ENCODE data around the gene CLDN16.

The CLDN16 gene

DNA sequence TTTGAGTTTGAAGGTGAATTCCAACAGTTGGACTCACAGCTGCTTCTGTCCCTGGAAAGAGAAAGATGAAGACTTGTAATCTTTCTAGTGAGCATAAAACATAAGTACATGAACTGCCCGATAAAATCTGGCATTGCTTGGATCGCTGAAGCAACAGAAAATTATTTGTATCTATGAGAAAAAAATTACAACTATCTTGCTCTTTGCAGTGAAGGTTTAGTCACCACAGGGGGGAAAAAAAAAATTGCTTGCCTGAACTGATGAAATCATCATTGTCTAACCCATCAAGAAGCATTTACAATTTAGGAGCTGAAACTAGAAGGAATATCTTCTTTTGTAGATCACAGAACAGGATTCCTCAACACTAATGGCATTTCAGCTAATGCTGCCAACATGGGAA is 41.7 kb downstream of the CLDN16 start:
- DNase-seq (ENCODE audit: extremely low read depth, low read depth) = no peak
- TF ChIP-seq, protein P1, sequence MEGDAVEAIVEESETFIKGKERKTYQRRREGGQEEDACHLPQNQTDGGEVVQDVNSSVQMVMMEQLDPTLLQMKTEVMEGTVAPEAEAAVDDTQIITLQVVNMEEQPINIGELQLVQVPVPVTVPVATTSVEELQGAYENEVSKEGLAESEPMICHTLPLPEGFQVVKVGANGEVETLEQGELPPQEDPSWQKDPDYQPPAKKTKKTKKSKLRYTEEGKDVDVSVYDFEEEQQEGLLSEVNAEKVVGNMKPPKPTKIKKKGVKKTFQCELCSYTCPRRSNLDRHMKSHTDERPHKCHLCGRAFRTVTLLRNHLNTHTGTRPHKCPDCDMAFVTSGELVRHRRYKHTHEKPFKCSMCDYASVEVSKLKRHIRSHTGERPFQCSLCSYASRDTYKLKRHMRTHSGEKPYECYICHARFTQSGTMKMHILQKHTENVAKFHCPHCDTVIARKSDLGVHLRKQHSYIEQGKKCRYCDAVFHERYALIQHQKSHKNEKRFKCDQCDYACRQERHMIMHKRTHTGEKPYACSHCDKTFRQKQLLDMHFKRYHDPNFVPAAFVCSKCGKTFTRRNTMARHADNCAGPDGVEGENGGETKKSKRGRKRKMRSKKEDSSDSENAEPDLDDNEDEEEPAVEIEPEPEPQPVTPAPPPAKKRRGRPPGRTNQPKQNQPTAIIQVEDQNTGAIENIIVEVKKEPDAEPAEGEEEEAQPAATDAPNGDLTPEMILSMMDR (IDR thresholded peaks at IDR 0.05; ENCODE audit: low read depth, low read length, missing control alignments) = no peak
- H3K4me3 ChIP-seq (replicated peaks; ENCODE audit: low read depth, low read length) = no peak overlapping the region

DNA sequence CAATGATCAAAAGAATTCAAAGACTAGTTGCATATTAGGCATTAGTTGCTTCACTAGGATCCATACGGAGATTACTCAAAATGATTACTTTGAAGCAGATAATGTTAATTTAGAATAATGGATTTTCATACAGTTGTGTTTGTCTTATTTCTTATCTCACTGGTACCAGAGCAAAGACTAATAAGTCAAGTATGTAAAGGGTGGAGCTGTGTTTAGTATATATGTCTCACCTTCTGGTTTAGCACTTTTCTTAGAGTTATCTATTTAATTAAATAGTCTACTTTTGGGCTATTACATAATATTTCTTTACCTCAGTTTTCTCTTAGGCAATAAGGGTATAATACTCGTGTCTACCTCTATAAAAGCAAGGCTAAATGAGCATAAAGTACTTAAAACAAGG is 42.9 kb downstream of the CLDN16 start:
- TF ChIP-seq, protein P1 (IDR thresholded peaks at IDR 0.05; ENCODE audit: low read depth, low read length, missing control alignments) = no peak
- DNase-seq (ENCODE audit: extremely low read depth, low read depth) = no peak
- no peak overlapping the region for H3K4me3 ChIP-seq (replicated peaks; ENCODE audit: low read depth, low read length)

DNA sequence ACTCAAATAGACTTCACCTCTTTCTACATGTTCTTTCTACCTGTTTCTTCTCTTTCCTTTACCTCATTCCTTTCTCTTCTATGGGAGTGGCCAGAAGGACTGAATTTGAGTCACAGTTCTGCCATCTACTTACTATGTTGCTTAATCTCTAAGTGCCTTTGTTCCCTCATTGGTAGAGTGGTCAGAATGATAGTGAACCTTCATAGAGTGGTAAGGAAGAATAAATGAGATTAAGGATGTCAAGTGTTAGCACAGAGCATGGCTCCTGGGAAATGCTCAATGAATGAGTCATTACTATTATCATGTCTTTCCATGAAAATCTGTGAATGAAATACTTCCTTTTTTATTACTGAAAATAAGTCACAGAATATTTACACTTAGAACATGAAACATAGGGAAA is 44.3 kb downstream of the CLDN16 start:
- no peak for DNase-seq (ENCODE audit: extremely low read depth, low read depth)
- TF ChIP-seq, protein P1 (IDR thresholded peaks at IDR 0.05; ENCODE audit: low read depth, low read length, missing control alignments) = no peak

DNA sequence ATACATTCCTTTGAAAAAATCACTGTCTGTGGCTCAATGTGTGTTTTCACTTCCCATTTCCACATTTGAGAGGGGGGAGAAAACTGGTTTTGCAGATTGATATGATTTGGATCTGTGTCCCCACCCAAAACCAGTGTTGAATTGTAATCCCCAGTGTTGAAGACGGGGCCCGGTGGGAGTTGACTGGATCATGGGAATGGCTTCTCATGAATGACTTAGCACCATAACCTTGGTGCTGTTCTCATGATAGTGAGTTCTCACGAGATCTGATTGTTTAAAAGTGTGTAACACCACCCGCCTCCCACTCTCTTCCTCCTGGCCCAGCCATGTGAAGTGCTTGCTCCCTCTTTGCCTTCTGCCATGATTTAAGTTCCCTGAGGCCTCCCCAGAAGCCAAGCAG is 45.7 kb downstream of the CLDN16 start:
- DNase-seq (ENCODE audit: extremely low read depth, low read depth) = no peak
- TF ChIP-seq, protein P1 (IDR thresholded peaks at IDR 0.05; ENCODE audit: low read depth, low read length, missing control alignments) = no peak
- H3K4me3 ChIP-seq (replicated peaks; ENCODE audit: low read depth, low read length) = no peak overlapping the region

More for the DNA sequence above, 44.3 kb downstream of the CLDN16 start:
- no peak overlapping the region for H3K4me3 ChIP-seq (replicated peaks; ENCODE audit: low read depth, low read length)

DNA sequence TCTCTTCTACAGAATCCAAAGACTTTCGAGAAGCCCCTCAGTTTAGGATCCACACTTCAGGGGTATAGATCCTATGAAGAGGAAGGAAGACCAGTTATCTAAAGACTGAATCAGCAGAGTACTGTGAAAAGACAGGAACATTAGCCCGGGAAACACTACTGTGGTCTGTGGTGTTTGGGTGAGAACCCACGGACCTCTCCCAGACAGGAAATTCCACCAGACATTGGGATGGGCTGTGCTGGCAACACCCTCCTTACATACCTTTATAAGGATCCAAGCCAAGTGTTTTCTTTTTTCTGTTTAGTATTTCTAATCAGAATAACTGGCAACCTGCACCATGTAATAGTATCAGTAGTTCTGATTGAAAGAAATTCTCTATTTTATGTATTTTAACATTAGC is 47.7 kb downstream of the CLDN16 start:
- TF ChIP-seq, protein P1 (IDR thresholded peaks at IDR 0.05; ENCODE audit: low read depth, low read length, missing control alignments) = no peak
- DNase-seq (ENCODE audit: extremely low read depth, low read depth) = no peak
- H3K4me3 ChIP-seq (replicated peaks; ENCODE audit: low read depth, low read length) = no peak overlapping the region

DNA sequence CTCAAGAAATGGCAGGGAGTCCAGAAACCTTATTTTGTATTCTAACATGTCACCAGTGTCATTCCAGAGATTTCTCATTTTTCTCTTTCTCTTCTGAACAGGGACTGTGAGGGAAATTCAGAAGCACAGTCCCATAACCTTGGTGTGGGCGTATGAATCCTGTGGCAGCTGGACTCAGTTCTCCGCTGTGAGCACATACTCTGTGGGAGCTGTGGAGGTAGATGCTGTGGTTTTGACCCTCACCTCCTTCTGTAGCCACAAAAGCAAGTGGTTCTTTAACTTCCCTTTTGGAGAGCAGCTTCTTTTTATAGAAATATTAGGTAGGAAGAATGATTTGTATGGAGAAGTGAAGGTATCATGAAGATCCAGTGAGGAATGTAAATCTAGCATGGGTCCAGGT is 48.4 kb downstream of the CLDN16 start:
- DNase-seq (ENCODE audit: extremely low read depth, low read depth) = no peak
- TF ChIP-seq, protein P1 (IDR thresholded peaks at IDR 0.05; ENCODE audit: low read depth, low read length, missing control alignments) = no peak
- H3K4me3 ChIP-seq (replicated peaks; ENCODE audit: low read depth, low read length) = no peak overlapping the region

DNA sequence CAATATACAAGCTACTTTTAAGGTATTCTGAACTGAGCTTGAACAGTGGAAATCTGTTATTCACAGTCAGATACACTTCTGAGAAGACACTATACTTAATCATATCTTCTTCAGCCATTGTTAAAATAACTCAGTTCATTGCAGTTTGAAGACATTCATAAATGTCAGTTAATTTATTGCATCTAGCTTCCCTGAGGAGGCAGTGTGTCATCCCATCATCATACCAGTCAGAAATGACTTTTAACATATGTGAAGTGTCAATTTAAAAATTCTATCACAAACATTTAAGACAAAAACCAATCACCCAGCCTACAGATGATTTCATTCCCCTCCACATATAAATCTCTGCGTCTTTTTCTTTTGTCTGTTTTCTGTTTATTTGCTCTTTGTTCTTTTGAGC is 54.3 kb downstream of the CLDN16 start:
- no peak overlapping the region for H3K4me3 ChIP-seq (replicated peaks; ENCODE audit: low read depth, low read length)
- no peak for DNase-seq (ENCODE audit: extremely low read depth, low read depth)
- TF ChIP-seq, protein P1 (IDR thresholded peaks at IDR 0.05; ENCODE audit: low read depth, low read length, missing control alignments) = no peak

Measured in HFF-Myc (cell line).